Glomerular visceral epithelial cell (primary cell): ENCODE measurements around the gene LGALS9.
"Not testable (repeated sequence)": the region's sequence is repeated elsewhere in the genome, so short reads cannot be mapped to it uniquely, and the experiment has no call there.

ENCODE experiments used
- DNase-seq: peaks from one replicate; pipeline ENCODE4 v3.0.0-alpha.2; 2016; ENCODE audit errors: extremely low spot score

Gene LGALS9

GRCh38 chr17:27686322-27686721, 55.3 kb downstream of the LGALS9 start:
- not testable (repeated sequence) for DNase-seq

GRCh38 chr17:27690882-27691281, 59.9 kb downstream of the LGALS9 start:
- no peak for DNase-seq

- not testable (repeated sequence) for DNase-seq
Measured at GRCh38 chr17:27695254-27695814, 64.3 kb downstream of the LGALS9 start.
